Mucosa of descending colon (tissue), 3 donors: ENCODE data around the gene LYRM4. TPM values are rescaled to one million over a fixed set of nuclear protein-coding genes. Genes with fewer than 3 reads are reported as not detected.

ENCODE experiments used
- ATAC-seq: fragments of 200-7000 bp; cut with Tn5 transposase; one replicate; pipeline ENCODE4 v1.9.1; 2020; ENCODE audit warnings: mild to moderate bottlenecking, moderate library complexity
- DNase-seq, 3 donors: peaks; one replicate each; pipeline ENCODE4 v3.0.0-alpha.2; 2020
- H3K36me3 ChIP-seq: fragments of 200-600 bp; one replicate; pipeline ENCODE4 v1.8.0; 2021; ENCODE audit warnings: low read depth, mild to moderate bottlenecking
- H3K4me1 ChIP-seq: fragments of 200-600 bp; one replicate; pipeline ENCODE4 v1.8.0; 2021; ENCODE audit warnings: low read depth, mild to moderate bottlenecking
- H3K4me3 ChIP-seq: fragments of 200-600 bp; one replicate; pipeline ENCODE4 v1.8.0; 2021; ENCODE audit warnings: mild to moderate bottlenecking
- H3K9me3 ChIP-seq: fragments of 200-600 bp; one replicate; pipeline ENCODE4 v1.8.0; 2021; ENCODE audit warnings: mild to moderate bottlenecking
- intact Hi-C, 2 donors: fragments of 100-400 bp; cut with DNase I in 1 of 2; cut with micrococcal nuclease in 1 of 2; formaldehyde crosslinking; loops; one replicate each; pipeline versions ENCODE4 v1.11.0 to v1.11.1; 2022; cut with DNase I, micrococcal nuclease
- total RNA-seq, 3 donors: library from RNA; stranded (reverse); fragmentation: NEBNext Ultra II Directional in 2 of 3; extraction: Animal tissue kit (Norgen Biotek cat#: 25700) in 2 of 3; gene quantifications; one replicate each; pipeline versions ENCODE4 v1.2.1 to v1.2.4, GENCODE V29; 2021 to 2023
- TF ChIP-seq, protein P1 (sequence below): fragments of 200-600 bp; IDR thresholded peaks from one replicate; pipeline ENCODE4 v1.8.0; 2022; ENCODE audit warnings: antibody characterized with exemption, mild to moderate bottlenecking
- donor health status: DM: no; HTN: no; CAD: no; lungs with moderate emphysema.
- donor health status: DM: no; HTN: no; CAD: no.
- donor health status: DM: no; HTN: yes; CAD: no.

The LYRM4 gene
- total RNA-seq, 3 donors from 2014 or later = 13.6 to 19.8 (median 13.9) TPM

DNA sequence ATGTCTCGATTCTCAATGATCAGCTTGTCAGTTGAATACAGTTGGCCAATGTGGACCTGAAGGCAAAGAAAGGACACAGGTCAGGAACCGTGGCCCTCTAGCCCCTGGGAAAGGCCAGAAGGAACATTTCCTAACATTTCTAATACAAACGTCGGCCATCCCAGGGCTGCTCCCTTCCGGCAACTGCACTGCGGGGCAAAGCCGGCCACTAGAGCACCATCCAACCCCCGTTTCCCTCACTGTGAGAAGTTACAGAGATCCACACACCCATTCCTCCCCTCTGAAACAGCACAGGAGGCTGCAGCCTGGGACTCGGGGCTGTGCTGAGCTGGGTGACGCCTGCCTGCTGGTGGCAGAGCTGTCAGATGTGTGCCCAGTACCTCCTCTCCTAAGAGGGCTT, 151.3 kb downstream of the LYRM4 start:
- TF ChIP-seq, protein P1, sequence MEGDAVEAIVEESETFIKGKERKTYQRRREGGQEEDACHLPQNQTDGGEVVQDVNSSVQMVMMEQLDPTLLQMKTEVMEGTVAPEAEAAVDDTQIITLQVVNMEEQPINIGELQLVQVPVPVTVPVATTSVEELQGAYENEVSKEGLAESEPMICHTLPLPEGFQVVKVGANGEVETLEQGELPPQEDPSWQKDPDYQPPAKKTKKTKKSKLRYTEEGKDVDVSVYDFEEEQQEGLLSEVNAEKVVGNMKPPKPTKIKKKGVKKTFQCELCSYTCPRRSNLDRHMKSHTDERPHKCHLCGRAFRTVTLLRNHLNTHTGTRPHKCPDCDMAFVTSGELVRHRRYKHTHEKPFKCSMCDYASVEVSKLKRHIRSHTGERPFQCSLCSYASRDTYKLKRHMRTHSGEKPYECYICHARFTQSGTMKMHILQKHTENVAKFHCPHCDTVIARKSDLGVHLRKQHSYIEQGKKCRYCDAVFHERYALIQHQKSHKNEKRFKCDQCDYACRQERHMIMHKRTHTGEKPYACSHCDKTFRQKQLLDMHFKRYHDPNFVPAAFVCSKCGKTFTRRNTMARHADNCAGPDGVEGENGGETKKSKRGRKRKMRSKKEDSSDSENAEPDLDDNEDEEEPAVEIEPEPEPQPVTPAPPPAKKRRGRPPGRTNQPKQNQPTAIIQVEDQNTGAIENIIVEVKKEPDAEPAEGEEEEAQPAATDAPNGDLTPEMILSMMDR = no peak
- Histone ChIP-seq H3K9me3 (no peaks in the 10 kb centered on the region), H3K4me1 (no peaks in the 10 kb centered on the region), H3K4me3 (no peak overlapping the region), H3K36me3 (no peaks in the 10 kb centered on the region)
- intact Hi-C loops = no loop called here
- no peak for DNase-seq
- ATAC-seq = no peak

DNA sequence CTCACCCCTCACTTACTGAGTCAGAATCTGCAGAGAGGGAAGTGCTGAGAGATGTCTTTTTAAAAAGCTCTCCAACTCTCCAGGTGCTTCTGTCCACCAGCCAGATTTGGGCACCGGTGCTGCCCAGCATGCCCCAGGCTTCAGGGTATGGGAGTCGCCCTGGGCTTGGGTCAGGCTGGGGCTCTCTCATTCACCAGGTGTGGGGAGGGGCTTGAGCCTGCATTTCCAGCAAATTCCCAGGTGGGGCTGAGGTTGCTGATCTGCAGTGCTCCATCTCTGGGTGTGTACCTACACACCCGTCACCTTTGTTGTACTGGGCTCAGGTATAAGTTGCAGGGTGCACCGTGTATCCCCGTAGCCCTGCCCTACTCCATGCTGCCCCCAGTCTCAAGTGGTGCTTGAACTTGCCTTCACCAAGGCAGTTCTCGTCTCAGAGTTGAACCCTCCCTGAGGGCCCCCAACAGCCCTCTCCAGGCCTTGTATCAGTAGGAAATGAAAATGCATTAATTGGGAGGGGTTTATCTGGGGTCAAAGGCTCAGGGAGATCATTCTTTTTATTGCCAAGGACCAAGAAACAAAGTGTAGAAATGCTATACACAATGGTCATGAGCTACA, 152.1 kb downstream of the LYRM4 start:
- intact Hi-C loops = no loop called here
- TF ChIP-seq, protein P1 = no peak
- no peaks in the 10 kb centered on the region for H3K36me3 ChIP-seq
- no peaks in the 10 kb centered on the region for H3K9me3 ChIP-seq
- DNase-seq (no peak), ATAC-seq (peak; percentile 47)
- H3K4me3 ChIP-seq = no peak overlapping the region
- H3K4me1 ChIP-seq = no peaks in the 10 kb centered on the region

DNA sequence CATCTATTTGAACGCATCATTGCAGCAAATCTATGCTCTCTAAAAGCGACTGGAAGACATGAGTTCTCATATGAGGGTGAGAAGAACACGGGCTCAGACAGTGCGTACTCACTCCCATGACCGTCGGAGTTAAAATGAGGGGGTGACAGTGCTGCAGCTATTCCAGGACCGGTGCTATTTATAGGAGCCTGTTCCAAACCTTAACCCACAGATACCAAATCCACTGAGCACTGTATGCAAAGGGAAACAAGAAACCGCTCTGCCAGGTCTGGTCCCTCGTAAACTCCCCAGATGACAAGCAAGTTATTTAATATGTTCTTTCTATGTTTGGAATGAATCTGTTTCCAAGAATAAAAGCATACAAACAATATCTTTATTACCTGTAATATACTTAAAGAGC, 152.7 kb downstream of the LYRM4 start:
- no peaks in the 10 kb centered on the region for H3K36me3 ChIP-seq
- H3K4me1 ChIP-seq = no peaks in the 10 kb centered on the region
- intact Hi-C loops = no loop called here
- ATAC-seq = peak; percentile 23
- no peak overlapping the region for H3K4me3 ChIP-seq
- TF ChIP-seq, protein P1 = no peak
- DNase-seq = no peak
- H3K9me3 ChIP-seq = no peaks in the 10 kb centered on the region

DNA sequence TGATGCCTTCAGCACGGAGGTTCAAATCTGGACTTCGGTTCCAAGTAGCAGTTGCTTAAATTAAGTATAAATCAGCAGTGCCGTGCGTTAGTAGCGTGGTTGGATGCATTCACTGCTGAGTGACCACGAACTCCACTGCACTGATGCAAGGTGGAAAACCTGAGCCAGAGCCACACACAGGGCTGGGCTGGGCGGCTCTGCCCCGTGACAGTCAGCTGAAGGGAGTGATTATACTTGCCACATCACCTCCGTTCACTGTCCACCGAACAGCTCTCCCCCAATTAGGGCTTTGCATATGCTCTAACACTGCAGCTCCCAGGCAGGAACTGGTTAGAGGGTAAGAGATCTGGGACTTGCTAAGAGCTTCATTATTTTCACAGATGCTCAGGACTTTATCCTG, 153.4 kb downstream of the LYRM4 start:
- no peak for DNase-seq
- Histone ChIP-seq H3K4me3 (no peak overlapping the region), H3K4me1 (no peaks in the 10 kb centered on the region), H3K9me3 (no peaks in the 10 kb centered on the region), H3K36me3 (no peaks in the 10 kb centered on the region)
- intact Hi-C loops = no loop called here
- no peak for ATAC-seq
- TF ChIP-seq, protein P1 = no peak

DNA sequence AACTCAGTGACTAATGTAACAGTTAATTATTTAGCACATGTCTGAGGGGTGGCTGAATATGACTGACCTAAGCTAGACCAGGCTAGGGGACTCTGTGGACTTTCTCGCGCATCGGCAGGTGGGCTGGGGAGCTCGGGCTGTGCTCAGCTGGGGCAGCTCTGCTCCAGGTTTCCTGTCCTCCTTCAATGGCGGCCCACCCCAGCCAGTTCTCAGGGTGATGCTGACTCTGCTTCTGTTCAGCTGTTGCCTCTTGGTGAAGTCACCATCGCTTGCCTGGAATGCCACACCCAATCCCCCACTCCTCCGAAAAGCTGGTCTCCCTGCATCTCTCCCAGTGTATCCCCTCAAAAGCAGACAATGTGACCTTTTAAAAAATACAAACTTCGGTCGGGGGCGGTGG, 155.6 kb downstream of the LYRM4 start:
- ATAC-seq = no peak
- Histone ChIP-seq H3K4me1 (no peaks in the 10 kb centered on the region), H3K36me3 (no peaks in the 10 kb centered on the region), H3K9me3 (no peaks in the 10 kb centered on the region), H3K4me3 (no peak overlapping the region)
- no peak for DNase-seq
- TF ChIP-seq, protein P1 = no peak
- intact Hi-C loops = no loop called here

DNA sequence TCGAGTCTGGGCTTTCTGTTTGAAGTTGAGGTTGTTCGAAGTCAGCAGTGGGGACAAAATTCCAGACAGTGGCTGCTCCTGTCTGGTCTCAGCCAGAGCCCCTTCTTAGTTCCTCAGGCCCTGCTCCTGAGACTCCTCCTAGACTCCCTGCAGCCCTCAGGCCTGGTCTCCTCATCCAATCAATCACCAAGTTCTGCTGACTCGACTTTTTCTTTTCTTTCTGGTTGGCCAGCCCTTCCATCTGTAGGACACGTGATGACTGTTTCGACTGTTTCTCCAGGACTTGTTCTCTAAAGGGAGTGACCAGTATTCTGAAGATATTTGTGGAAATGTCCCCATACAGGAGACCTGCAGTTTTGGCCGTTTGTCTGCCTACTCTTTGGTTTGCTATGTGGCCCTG, 156.1 kb downstream of the LYRM4 start:
- Histone ChIP-seq H3K4me1 (no peaks in the 10 kb centered on the region), H3K4me3 (no peak overlapping the region), H3K36me3 (no peaks in the 10 kb centered on the region), H3K9me3 (no peaks in the 10 kb centered on the region)
- intact Hi-C loops = no loop called here
- DNase-seq (no peak), ATAC-seq (no peak)
- TF ChIP-seq, protein P1 = no peak
